AG04450 (cell line): ENCODE data around the gene FNDC3B. TPM values are rescaled to one million over a fixed set of nuclear protein-coding genes. Genes with fewer than 3 reads are reported as not detected.
"Not testable (repeated sequence)": the region's sequence is repeated elsewhere in the genome, so short reads cannot be mapped to it uniquely, and the experiment has no call there.

Experiments used
- CTCF ChIA-PET: fragments of 300-600, 350-600 bp; formaldehyde crosslinking; extraction: SDS; loops from one replicate; lab custom pipeline; 2022; ENCODE audit warnings: antibody characterized with exemption, inconsistent platforms; lab: Charles Lee
- POLR2A ChIA-PET: fragments of 350-600 bp; formaldehyde crosslinking; extraction: SDS; loops from one replicate; lab custom pipeline; 2021; ENCODE audit warnings: antibody characterized with exemption, inconsistent platforms; lab: Yijun Ruan, JAX
- DNase-seq: peaks from one replicate; pipeline ENCODE4 v3.0.0-alpha.2; 2011; ENCODE audit warnings: low read depth, low spot score
- H3K27ac ChIP-seq: one replicate; pipeline ENCODE4 v1.5.1; 2012; ENCODE audit warnings: low read depth, low read length, control low read depth
- H3K27me3 ChIP-seq: one replicate; pipeline ENCODE4 v1.6.0; 2012; ENCODE audit warnings: low read length; ENCODE audit not compliant: control insufficient read depth, insufficient read depth
- H3K4me3 ChIP-seq: 2 replicates; pipeline ENCODE4 v1.5.1; 2011; ENCODE audit warnings: mild to moderate bottlenecking, low read depth, low read length, control low read depth
- H3K9me3 ChIP-seq: 2 replicates; pipeline ENCODE4 v1.5.1; 2012; ENCODE audit warnings: low read length; ENCODE audit not compliant: control insufficient read depth, insufficient read depth
- CTCF ChIP-seq: IDR thresholded peaks from 2 replicates; pipeline ENCODE4 v1.5.1; 2011; ENCODE audit warnings: low read depth, low read length, control low read depth, inconsistent platforms
- polyA plus RNA-seq: library from polyadenylated mRNA; depleted of rRNA; stranded (reverse); fragments of >200 nt; gene quantifications from 2 replicates; pipeline ENCODE4 v1.2.3, GENCODE V29; 2011

The FNDC3B gene
- polyA plus RNA-seq, 1 experiment = 39.5 TPM

GRCh38 chr3:172239218-172239790 lies 199.9 kb downstream of the FNDC3B start:
- ChIA-PET CTCF (interaction anchor here (0.9 kb wide), 1 partner anchor 11 kb away, joined by 4 read pairs; no protein-coding TSS in a partner anchor), POLR2A (interaction anchor here (0.6 kb wide), 1 partner anchor 132 kb away, joined by 3 read pairs; no protein-coding TSS in a partner anchor)

GRCh38 chr3:172241405-172241804 lies 202.0 kb downstream of the FNDC3B start:
- no peaks in the 10 kb centered on the region for H3K27me3 ChIP-seq
- CTCF ChIA-PET = no interaction called here
- POLR2A ChIA-PET = no interaction called here
- no peak overlapping the region for H3K4me3 ChIP-seq
- peaks cover 11% of the 10 kb centered on the region for H3K9me3 ChIP-seq
- DNase-seq = no peak
- no peak overlapping the region for H3K27ac ChIP-seq
- no peak for TF ChIP-seq CTCF

More at GRCh38 chr3:172239218-172239790, 199.9 kb downstream of the FNDC3B start:
- H3K27me3 ChIP-seq = no peaks in the 10 kb centered on the region
- no peak overlapping the region for H3K4me3 ChIP-seq
- peaks cover 11% of the 10 kb centered on the region for H3K9me3 ChIP-seq
- no peak overlapping the region for H3K27ac ChIP-seq
- no peak for DNase-seq
- TF ChIP-seq CTCF = no peak

GRCh38 chr3:172242471-172242870 lies 203.1 kb downstream of the FNDC3B start:
- H3K27me3 ChIP-seq, POLR2A ChIA-PET, CTCF ChIA-PET: not testable (repeated sequence)

GRCh38 chr3:172243376-172243775 lies 204.0 kb downstream of the FNDC3B start:
- H3K4me3 ChIP-seq, POLR2A ChIA-PET, H3K27ac ChIP-seq, CTCF ChIA-PET, H3K27me3 ChIP-seq, DNase-seq: not testable (repeated sequence)
- H3K9me3 ChIP-seq = peaks cover 11% of the 10 kb centered on the region

More at GRCh38 chr3:172242471-172242870, 203.1 kb downstream of the FNDC3B start:
- H3K4me3 ChIP-seq, DNase-seq, H3K27ac ChIP-seq: not testable (repeated sequence)
- peaks cover 11% of the 10 kb centered on the region for H3K9me3 ChIP-seq

- Histone ChIP-seq H3K9me3 (peaks cover 11% of the 10 kb centered on the region), H3K4me3 (no peak overlapping the region), H3K27ac (no peak overlapping the region), H3K27me3 (no peaks in the 10 kb centered on the region)
- ChIA-PET POLR2A (interaction anchor here (0.6 kb wide), 1 partner anchor 36 kb away, joined by 7 read pairs; no protein-coding TSS in a partner anchor), CTCF (no interaction called here)
- no peak for TF ChIP-seq CTCF
- DNase-seq = no peak
Measured at GRCh38 chr3:172244011-172244410, 204.6 kb downstream of the FNDC3B start.

GRCh38 chr3:172245241-172245640 lies 205.9 kb downstream of the FNDC3B start:
- TF ChIP-seq CTCF = no peak
- POLR2A ChIA-PET = no interaction called here
- no peak for DNase-seq
- Histone ChIP-seq H3K27ac (no peak overlapping the region), H3K4me3 (no peak overlapping the region), H3K9me3 (peaks cover 11% of the 10 kb centered on the region), H3K27me3 (no peaks in the 10 kb centered on the region)
- CTCF ChIA-PET = interaction anchor here (1.6 kb wide), 1 partner anchor 87 kb away, joined by 7 read pairs; no protein-coding TSS in a partner anchor
